Glutamatergic neuron (in vitro differentiated cells): ENCODE measurements around the gene PHF14. TPM values are rescaled to one million over a fixed set of nuclear protein-coding genes. Genes with fewer than 3 reads are reported as not detected.
"Not testable (repeated sequence)": the region's sequence is repeated elsewhere in the genome, so short reads cannot be mapped to it uniquely, and the experiment has no call there.

Source experiments
- DNase-seq: peaks from one replicate; pipeline ENCODE4 v3.0.0; 2022
- H3K27ac Mint-ChIP-seq: one replicate; pipeline ENCODE4 v1.8.0; 2020; ENCODE audit warnings: mild to moderate bottlenecking, mixed read lengths, inconsistent platforms; ENCODE audit not compliant: unreplicated experiment
- H3K27me3 Mint-ChIP-seq: one replicate; pipeline ENCODE4 v1.8.0; 2020; ENCODE audit warnings: mild to moderate bottlenecking, moderate library complexity, mixed read lengths, inconsistent platforms; ENCODE audit not compliant: unreplicated experiment
- H3K36me3 Mint-ChIP-seq: one replicate; pipeline ENCODE4 v1.8.0; 2020; ENCODE audit warnings: mild to moderate bottlenecking, mixed read lengths, inconsistent platforms; ENCODE audit not compliant: unreplicated experiment
- H3K4me1 Mint-ChIP-seq: one replicate; pipeline ENCODE4 v1.8.0; 2020; ENCODE audit warnings: mild to moderate bottlenecking, low read depth, mixed read lengths, inconsistent platforms; ENCODE audit not compliant: unreplicated experiment
- H3K4me3 Mint-ChIP-seq: one replicate; pipeline ENCODE4 v1.8.0; 2020; ENCODE audit warnings: mild to moderate bottlenecking, mixed read lengths, inconsistent platforms; ENCODE audit not compliant: unreplicated experiment
- H3K9me3 Mint-ChIP-seq: one replicate; pipeline ENCODE4 v1.8.0; 2020; ENCODE audit warnings: mild to moderate bottlenecking, moderate library complexity, mixed read lengths, inconsistent platforms; ENCODE audit not compliant: unreplicated experiment
- long read RNA-seq: library from polyadenylated mRNA; unstranded; transcript quantifications from one replicate; pipeline ENCODE4 v2.0.0, GENCODE V29; 2020; ENCODE audit not compliant: unreplicated experiment
- total RNA-seq: library from RNA; stranded (reverse); fragmentation: NEBNext Ultra II Directional; extraction: Animal tissue kit (Norgen Biotek cat#: 25700); gene quantifications from one replicate; pipeline ENCODE4 v1.2.1, GENCODE V29; 2021; ENCODE audit not compliant: unreplicated experiment
- TF ChIP-seq, protein P1 (sequence below): fragments of 200-600 bp; sonication (generic); IDR thresholded peaks from one replicate; pipeline ENCODE4 v1.5.0; 2021; ENCODE audit not compliant: partially characterized antibody, unreplicated experiment

The PHF14 gene, protein sequence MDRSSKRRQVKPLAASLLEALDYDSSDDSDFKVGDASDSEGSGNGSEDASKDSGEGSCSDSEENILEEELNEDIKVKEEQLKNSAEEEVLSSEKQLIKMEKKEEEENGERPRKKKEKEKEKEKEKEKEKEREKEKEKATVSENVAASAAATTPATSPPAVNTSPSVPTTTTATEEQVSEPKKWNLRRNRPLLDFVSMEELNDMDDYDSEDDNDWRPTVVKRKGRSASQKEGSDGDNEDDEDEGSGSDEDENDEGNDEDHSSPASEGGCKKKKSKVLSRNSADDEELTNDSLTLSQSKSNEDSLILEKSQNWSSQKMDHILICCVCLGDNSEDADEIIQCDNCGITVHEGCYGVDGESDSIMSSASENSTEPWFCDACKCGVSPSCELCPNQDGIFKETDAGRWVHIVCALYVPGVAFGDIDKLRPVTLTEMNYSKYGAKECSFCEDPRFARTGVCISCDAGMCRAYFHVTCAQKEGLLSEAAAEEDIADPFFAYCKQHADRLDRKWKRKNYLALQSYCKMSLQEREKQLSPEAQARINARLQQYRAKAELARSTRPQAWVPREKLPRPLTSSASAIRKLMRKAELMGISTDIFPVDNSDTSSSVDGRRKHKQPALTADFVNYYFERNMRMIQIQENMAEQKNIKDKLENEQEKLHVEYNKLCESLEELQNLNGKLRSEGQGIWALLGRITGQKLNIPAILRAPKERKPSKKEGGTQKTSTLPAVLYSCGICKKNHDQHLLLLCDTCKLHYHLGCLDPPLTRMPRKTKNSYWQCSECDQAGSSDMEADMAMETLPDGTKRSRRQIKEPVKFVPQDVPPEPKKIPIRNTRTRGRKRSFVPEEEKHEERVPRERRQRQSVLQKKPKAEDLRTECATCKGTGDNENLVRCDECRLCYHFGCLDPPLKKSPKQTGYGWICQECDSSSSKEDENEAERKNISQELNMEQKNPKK
- 90.1 TPM for total RNA-seq
- long read RNA-seq, partial matches to known transcripts = 12 of 14 reads
- long read RNA-seq, other reads (novel, unspliced or antisense) = 2 of 14 reads

DNA sequence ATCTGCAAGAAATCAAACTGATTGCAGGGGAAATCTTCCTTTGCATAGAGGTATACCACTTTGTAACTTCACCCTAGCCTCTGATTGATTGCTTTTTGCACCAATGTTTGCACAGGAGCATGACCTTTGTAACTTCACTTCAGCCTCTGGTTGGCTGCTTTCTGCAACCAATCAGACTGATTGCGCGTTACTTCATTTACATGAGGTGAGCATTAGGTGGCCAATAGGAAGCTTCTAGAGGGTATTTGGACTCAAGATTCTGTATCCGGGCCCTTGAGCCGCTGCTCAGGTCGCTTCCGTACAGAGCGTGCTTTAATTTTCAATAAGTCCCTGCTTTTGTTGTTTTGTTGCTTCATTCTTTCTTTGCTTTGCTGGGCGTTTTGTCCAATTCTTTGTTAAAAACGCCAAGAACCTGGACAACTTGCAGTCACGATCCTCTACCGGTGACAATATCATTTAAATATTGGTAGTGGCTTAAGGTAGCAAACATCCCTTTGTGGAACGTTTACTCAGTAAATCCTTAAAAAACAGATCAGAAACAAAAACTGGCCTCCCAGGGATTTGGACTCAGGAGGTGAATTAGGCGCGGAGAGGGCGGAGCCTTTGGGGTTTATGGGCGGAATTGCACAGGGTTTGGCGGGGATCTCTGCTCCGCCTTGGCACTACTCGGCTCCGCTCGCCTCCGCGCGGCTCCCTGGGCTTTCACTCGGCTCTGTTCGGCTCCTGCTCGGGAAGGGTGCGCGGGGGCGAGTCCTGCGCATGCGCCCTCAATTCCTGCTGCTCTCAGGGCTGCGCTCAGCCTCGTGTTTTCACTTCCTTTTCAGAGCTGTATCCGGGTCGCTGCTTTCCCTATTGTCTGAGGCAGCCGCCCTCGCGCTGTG is at the start of gene PHF14:
PHF14 (plus strand) TSS at position 812 of the 881 bp plus-strand sequence. CDS start 452 bp downstream, outside the sequence.
- H3K9me3 Mint-ChIP-seq = peaks cover 18% of the 10 kb centered on the region
- H3K4me3 Mint-ChIP-seq = peak within 1 kb of the TSS; percentile 98
- TF ChIP-seq, protein P1, sequence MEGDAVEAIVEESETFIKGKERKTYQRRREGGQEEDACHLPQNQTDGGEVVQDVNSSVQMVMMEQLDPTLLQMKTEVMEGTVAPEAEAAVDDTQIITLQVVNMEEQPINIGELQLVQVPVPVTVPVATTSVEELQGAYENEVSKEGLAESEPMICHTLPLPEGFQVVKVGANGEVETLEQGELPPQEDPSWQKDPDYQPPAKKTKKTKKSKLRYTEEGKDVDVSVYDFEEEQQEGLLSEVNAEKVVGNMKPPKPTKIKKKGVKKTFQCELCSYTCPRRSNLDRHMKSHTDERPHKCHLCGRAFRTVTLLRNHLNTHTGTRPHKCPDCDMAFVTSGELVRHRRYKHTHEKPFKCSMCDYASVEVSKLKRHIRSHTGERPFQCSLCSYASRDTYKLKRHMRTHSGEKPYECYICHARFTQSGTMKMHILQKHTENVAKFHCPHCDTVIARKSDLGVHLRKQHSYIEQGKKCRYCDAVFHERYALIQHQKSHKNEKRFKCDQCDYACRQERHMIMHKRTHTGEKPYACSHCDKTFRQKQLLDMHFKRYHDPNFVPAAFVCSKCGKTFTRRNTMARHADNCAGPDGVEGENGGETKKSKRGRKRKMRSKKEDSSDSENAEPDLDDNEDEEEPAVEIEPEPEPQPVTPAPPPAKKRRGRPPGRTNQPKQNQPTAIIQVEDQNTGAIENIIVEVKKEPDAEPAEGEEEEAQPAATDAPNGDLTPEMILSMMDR = no peak
- DNase-seq = peak; percentile 97
- H3K27me3 Mint-ChIP-seq = peaks cover 4% of the 10 kb centered on the region
- H3K36me3 Mint-ChIP-seq = no peaks in the 10 kb centered on the region
- peaks cover 16% of the 10 kb centered on the region for H3K4me1 Mint-ChIP-seq
- peak within 1 kb of the TSS; percentile 98 for H3K27ac Mint-ChIP-seq

DNA sequence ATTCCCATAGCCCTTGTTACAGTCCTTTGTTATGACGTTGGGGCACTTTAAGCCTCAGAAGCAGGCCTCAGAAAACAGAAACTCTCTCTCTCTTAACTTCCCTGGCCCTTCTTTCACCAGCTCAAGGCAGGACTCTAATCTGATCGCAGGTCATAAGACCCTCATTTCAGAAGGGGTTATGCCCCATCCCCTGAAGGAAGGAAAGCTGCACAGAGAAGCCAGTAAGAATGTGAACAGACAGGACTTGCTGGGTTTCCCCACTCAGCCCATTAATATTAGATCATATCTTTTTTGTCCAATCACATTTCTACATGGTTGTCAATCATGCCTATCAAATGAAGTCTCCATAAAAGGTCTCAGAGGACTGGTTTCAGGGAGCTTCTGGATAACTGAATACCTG is 49.3 kb upstream of the PHF14 start:
- Mint-ChIP-seq H3K4me3 (no peak overlapping the region), H3K27ac (no peak overlapping the region), H3K27me3 (no peaks in the 10 kb centered on the region), H3K36me3 (no peaks in the 10 kb centered on the region), H3K9me3 (peaks cover 3% of the 10 kb centered on the region), H3K4me1 (peaks cover 6% of the 10 kb centered on the region)
- TF ChIP-seq, protein P1 = no peak
- DNase-seq = no peak

DNA sequence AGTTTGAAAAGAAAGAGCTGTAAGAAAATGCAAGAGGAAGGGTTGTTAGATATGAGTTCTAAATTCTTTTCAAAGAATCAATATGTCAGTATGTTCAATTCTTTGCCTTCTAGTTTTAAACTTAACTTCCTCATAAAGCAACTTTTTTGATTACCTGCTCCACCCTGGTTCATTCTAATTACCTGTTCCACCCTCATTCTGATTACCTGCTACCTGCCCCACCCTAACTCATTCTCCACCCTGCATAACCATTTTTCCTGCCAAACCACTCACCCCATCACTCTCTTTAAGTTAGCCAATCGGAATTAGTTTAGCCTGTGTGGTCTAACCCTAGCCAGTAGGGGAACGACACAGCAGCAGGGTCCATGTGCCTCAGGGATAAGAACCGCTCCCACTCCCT is 45.5 kb upstream of the PHF14 start:
- not testable (repeated sequence) for H3K27ac Mint-ChIP-seq, H3K27me3 Mint-ChIP-seq, H3K9me3 Mint-ChIP-seq, H3K4me1 Mint-ChIP-seq, H3K36me3 Mint-ChIP-seq, H3K4me3 Mint-ChIP-seq, DNase-seq

DNA sequence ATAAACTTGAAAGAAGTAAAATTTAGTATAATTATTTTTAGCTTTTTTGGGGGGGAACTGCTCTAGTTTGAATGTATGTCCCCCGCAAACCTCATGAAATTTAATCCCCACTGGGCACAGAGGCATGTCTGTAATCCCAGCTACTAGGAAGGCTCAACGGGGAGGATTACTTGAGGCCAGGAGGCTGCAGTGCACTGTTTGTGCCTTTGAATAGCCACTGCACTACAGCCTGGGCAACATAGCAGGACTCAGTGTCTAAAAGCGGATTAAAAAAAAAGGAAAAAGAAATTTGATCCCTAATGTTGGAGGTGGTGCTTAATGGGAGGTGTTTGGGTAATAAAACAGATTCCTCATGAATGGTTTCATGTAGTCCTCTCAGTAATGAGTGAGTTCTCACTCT is 43.1 kb upstream of the PHF14 start:
- peaks cover 3% of the 10 kb centered on the region for H3K9me3 Mint-ChIP-seq
- no peak overlapping the region for H3K27ac Mint-ChIP-seq
- H3K36me3 Mint-ChIP-seq = no peaks in the 10 kb centered on the region
- peaks cover 6% of the 10 kb centered on the region for H3K4me1 Mint-ChIP-seq
- H3K27me3 Mint-ChIP-seq = no peaks in the 10 kb centered on the region
- DNase-seq = no peak
- no peak overlapping the region for H3K4me3 Mint-ChIP-seq
- TF ChIP-seq, protein P1 = no peak

DNA sequence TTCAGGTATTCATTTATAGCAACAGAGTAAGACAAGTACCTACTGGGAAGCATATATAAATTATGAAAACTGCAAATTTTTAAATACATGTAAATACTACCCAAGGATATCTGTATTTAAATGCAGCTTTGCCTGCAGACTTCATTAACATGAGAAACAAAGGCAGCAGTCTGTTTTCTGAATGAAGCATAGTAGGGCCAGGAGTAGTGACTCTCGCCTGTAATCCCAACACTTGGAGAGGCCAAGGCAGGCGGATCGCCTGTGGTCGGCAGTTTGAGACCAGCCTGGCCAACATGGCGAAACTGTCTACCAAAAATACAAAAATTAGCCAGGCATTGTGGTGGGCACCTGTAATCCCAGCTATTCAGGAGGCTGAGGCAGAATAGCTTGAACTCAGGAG is 42.5 kb upstream of the PHF14 start:
- H3K9me3 Mint-ChIP-seq = peaks cover 3% of the 10 kb centered on the region
- no peak for DNase-seq
- no peaks in the 10 kb centered on the region for H3K27me3 Mint-ChIP-seq
- no peak overlapping the region for H3K4me3 Mint-ChIP-seq
- H3K27ac Mint-ChIP-seq = no peak overlapping the region
- H3K36me3 Mint-ChIP-seq = no peaks in the 10 kb centered on the region
- TF ChIP-seq, protein P1 = no peak
- H3K4me1 Mint-ChIP-seq = peaks cover 6% of the 10 kb centered on the region
